ENCODE measurements around the gene REEP3. TPM values are rescaled to one million over a fixed set of nuclear protein-coding genes. Genes with fewer than 3 reads are reported as not detected.

The REEP3 gene
- total RNA-seq, 1 experiment from 2014 or later, result 135 TPM

- CTCF ChIA-PET, result no interaction called here
- Histone ChIP-seq H3K36me3 (ENCODE audit: control insufficient read depth, insufficient read depth, low read length) (no peaks in the 10 kb centered on the region), H3K27me3 (ENCODE audit: control insufficient read depth, insufficient read depth, low read length) (no peaks in the 10 kb centered on the region), H3K4me1 (ENCODE audit: control insufficient read depth, insufficient read depth, low read length) (peaks cover 3% of the 10 kb centered on the region; the same call in 1 of the 2 replicates), H3K27ac (ENCODE audit: low read length) (no peak overlapping the region), H3K9me3 (ENCODE audit: control insufficient read depth, insufficient read depth, low read depth, low read length) (no peaks in the 10 kb centered on the region), H3K4me3 (ENCODE audit: low read depth in 2 of 2, low read length in 2 of 2) (no peak overlapping the region)
- ATAC-seq, result no peak
- intact Hi-C loops (cut with micrococcal nuclease; ENCODE audit: unreplicated experiment), result no loop called here
- no peak for DNase-seq (ENCODE audit: low read depth, low spot score)
- in situ Hi-C loops (cut with HindIII; ENCODE audit: low pct_unique_long_range_greater_than_20kb, low sequenced_read_pairs), result no loop called here
- POLR2A ChIA-PET, result no interaction called here
- TF ChIP-seq CTCF (IDR thresholded peaks at IDR 0.05), result no peak
- TF ChIP-seq REST (IDR thresholded peaks at IDR 0.05; ENCODE audit: insufficient read depth in 1 of 2, low read depth in 2 of 2, low read length in 1 of 2), result no peak
- no peak for TF ChIP-seq POLR2AphosphoS5 (IDR thresholded peaks at IDR 0.05; ENCODE audit: low read depth, low read length)
- TF ChIP-seq SIN3A (IDR thresholded peaks at IDR 0.05; ENCODE audit: borderline replicate concordance, insufficient read depth, low read depth, low read length), result no peak
- no peak for TF ChIP-seq TCF7L2 (IDR thresholded peaks at IDR 0.05; ENCODE audit: low read depth, low read length)
- no TSS peak for BruUV-seq (replicated peaks)
Measured at GRCh38 chr10:63593576-63593975, 72.4 kb downstream of the REEP3 start.

GRCh38 chr10:63595072-63595471, 73.9 kb downstream of the REEP3 start:
- no peak for TF ChIP-seq TCF7L2 (IDR thresholded peaks at IDR 0.05; ENCODE audit: low read depth, low read length)
- TF ChIP-seq CTCF (IDR thresholded peaks at IDR 0.05), result no peak
- Histone ChIP-seq H3K9me3 (ENCODE audit: control insufficient read depth, insufficient read depth, low read depth, low read length) (no peaks in the 10 kb centered on the region), H3K27ac (ENCODE audit: low read length) (no peak overlapping the region), H3K27me3 (ENCODE audit: control insufficient read depth, insufficient read depth, low read length) (no peaks in the 10 kb centered on the region), H3K4me1 (ENCODE audit: control insufficient read depth, insufficient read depth, low read length) (no peaks in the 10 kb centered on the region), H3K4me3 (ENCODE audit: low read depth in 2 of 2, low read length in 2 of 2) (no peak overlapping the region), H3K36me3 (ENCODE audit: control insufficient read depth, insufficient read depth, low read length) (peaks cover 9% of the 10 kb centered on the region; the same call in 1 of the 2 replicates)
- intact Hi-C loops (cut with micrococcal nuclease; ENCODE audit: unreplicated experiment) (no loop called here), in situ Hi-C loops (cut with HindIII; ENCODE audit: low pct_unique_long_range_greater_than_20kb, low sequenced_read_pairs) (no loop called here)
- BruUV-seq (replicated peaks), result no TSS peak
- POLR2A ChIA-PET, result no interaction called here
- CTCF ChIA-PET, result no interaction called here
- DNase-seq (ENCODE audit: low read depth, low spot score) (no peak), ATAC-seq (no peak)

- BruUV-seq (replicated peaks), result no TSS peak
- DNase-seq (ENCODE audit: low read depth, low spot score) (no peak), ATAC-seq (no peak)
- Histone ChIP-seq H3K36me3 (ENCODE audit: control insufficient read depth, insufficient read depth, low read length) (peaks cover 14% of the 10 kb centered on the region; the same call in 1 of the 2 replicates), H3K27me3 (ENCODE audit: control insufficient read depth, insufficient read depth, low read length) (no peaks in the 10 kb centered on the region), H3K4me3 (ENCODE audit: low read depth in 2 of 2, low read length in 2 of 2) (no peak overlapping the region), H3K9me3 (ENCODE audit: control insufficient read depth, insufficient read depth, low read depth, low read length) (no peaks in the 10 kb centered on the region), H3K27ac (ENCODE audit: low read length) (no peak overlapping the region), H3K4me1 (ENCODE audit: control insufficient read depth, insufficient read depth, low read length) (no peaks in the 10 kb centered on the region)
- intact Hi-C loops (cut with micrococcal nuclease; ENCODE audit: unreplicated experiment), result no loop called here
- no peak for TF ChIP-seq REST (IDR thresholded peaks at IDR 0.05; ENCODE audit: insufficient read depth in 1 of 2, low read depth in 2 of 2, low read length in 1 of 2)
- no peak for TF ChIP-seq CTCF (IDR thresholded peaks at IDR 0.05)
- TF ChIP-seq POLR2AphosphoS5 (IDR thresholded peaks at IDR 0.05; ENCODE audit: low read depth, low read length), result no peak
- TF ChIP-seq SIN3A (IDR thresholded peaks at IDR 0.05; ENCODE audit: borderline replicate concordance, insufficient read depth, low read depth, low read length), result no peak
- ChIA-PET POLR2A (no interaction called here), CTCF (no interaction called here)
- in situ Hi-C loops (cut with HindIII; ENCODE audit: low pct_unique_long_range_greater_than_20kb, low sequenced_read_pairs), result no loop called here
Measured at GRCh38 chr10:63596924-63597323, 75.7 kb downstream of the REEP3 start.
